ENCODE measurements around the gene MUC2. TPM values are rescaled to one million over a fixed set of nuclear protein-coding genes. Genes with fewer than 3 reads are reported as not detected.

Gene MUC2
- total and polyA plus RNA-seq, 3 experiments from 2014 or later: not detected

DNA sequence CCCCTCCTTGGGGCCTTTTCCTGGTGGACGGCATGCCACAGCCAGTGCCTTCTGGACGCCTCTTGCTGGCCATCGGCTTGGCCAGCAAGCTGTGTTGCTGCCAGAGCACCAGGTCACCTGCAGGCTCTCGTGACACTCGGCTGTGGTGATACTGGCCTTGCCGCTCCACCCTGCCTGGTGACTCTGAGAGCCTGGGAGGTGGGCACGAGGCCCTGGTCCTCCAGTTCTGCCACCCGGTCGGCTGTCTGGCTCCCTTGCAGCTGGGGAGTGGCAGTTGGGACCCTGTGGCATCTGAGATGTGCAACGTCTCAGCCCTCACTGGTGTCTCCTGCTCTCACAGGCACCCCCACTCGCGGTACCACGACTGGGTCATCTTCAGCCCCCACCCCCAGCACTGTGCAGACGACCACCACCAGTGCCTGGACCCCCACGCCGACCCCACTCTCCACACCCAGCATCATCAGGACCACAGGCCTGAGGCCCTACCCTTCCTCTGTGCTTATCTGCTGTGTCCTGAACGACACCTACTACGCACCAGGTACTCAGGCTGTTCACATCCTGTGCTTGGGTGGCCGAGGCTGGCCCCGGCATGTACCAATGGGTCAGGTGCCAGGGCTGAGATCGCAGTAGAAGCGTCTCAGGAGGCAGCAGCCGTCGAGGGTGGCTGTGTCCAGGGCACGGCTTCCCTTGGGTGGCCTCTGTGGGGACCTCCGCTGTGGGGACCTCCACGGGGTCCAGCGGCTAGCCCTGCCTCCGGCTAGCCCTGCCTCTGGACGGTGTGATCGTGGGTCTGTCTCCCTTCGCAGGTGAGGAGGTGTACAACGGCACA lies 26.0 kb downstream of the MUC2 start:
- Mint-ChIP-seq H3K27me3 (no peaks in the 10 kb centered on the region), H3K36me3 (no peaks in the 10 kb centered on the region), H3K4me1 (no peaks in the 10 kb centered on the region), H3K9me3 (no peaks in the 10 kb centered on the region), H3K27ac (no peak overlapping the region), H3K4me3 (no peak overlapping the region)
- CTCF ChIA-PET: no interaction called here
- no peaks in the 10 kb centered on the region for H3K27me3 ChIP-seq (ENCODE audit: insufficient read depth, low read length, poor library complexity, severe bottlenecking)
- no peak for DNase-seq
- POLR2A ChIA-PET: no interaction called here
- H3K9me3 ChIP-seq (ENCODE audit: low read length): no peaks in the 10 kb centered on the region
- no peak overlapping the region for H3K27ac ChIP-seq (ENCODE audit: low read depth, low read length)
- no peak overlapping the region for H3K4me3 ChIP-seq (ENCODE audit: low read length)
- no peaks in the 10 kb centered on the region for H3K36me3 ChIP-seq (ENCODE audit: insufficient read depth, low read length)
- no peaks in the 10 kb centered on the region for H3K4me1 ChIP-seq (ENCODE audit: insufficient read depth, low read length)

DNA sequence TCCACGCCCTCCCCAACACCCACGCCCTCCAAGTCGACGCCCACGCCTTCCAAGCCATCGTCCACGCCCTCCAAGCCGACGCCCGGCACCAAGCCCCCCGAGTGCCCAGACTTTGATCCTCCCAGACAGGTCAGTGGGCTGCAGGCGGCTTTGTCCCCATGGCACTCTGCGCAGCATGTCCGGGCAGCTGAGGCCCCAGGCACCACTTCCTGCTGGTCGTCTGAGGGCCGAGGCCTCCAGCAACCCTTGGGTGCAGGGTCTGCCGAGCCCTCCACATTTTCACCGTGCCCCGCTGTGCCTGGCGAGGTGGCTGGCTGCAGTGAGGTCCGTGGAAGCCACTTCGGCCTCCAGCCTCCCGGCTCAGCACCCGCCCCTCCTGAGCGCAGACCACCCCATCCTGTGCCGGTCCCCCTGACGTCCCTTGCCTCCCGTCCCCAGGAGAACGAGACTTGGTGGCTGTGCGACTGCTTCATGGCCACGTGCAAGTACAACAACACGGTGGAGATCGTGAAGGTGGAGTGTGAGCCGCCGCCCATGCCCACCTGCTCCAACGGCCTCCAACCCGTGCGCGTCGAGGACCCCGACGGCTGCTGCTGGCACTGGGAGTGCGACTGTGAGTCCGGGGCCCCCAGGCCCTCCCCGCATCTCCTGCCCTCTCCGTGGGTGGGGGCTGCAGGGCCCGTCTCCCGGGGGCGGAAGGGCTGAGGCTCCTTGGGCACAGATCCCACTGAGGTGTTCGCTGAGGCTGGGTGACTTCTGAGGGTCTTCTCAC lies 26.8 kb downstream of the MUC2 start:
- no peaks in the 10 kb centered on the region for H3K36me3 Mint-ChIP-seq
- no peaks in the 10 kb centered on the region for H3K4me1 Mint-ChIP-seq
- no peak overlapping the region for H3K4me3 Mint-ChIP-seq
- H3K27me3 Mint-ChIP-seq: no peaks in the 10 kb centered on the region
- no peak for DNase-seq
- Histone ChIP-seq H3K27me3 (ENCODE audit: insufficient read depth, low read length, poor library complexity, severe bottlenecking) (no peaks in the 10 kb centered on the region), H3K36me3 (ENCODE audit: insufficient read depth, low read length) (no peaks in the 10 kb centered on the region), H3K4me1 (ENCODE audit: insufficient read depth, low read length) (no peaks in the 10 kb centered on the region), H3K9me3 (ENCODE audit: low read length) (no peaks in the 10 kb centered on the region), H3K4me3 (ENCODE audit: low read length) (no peak overlapping the region), H3K27ac (ENCODE audit: low read depth, low read length) (no peak overlapping the region)
- no peaks in the 10 kb centered on the region for H3K9me3 Mint-ChIP-seq
- CTCF ChIA-PET: no interaction called here
- POLR2A ChIA-PET: no interaction called here
- H3K27ac Mint-ChIP-seq: no peak overlapping the region

DNA sequence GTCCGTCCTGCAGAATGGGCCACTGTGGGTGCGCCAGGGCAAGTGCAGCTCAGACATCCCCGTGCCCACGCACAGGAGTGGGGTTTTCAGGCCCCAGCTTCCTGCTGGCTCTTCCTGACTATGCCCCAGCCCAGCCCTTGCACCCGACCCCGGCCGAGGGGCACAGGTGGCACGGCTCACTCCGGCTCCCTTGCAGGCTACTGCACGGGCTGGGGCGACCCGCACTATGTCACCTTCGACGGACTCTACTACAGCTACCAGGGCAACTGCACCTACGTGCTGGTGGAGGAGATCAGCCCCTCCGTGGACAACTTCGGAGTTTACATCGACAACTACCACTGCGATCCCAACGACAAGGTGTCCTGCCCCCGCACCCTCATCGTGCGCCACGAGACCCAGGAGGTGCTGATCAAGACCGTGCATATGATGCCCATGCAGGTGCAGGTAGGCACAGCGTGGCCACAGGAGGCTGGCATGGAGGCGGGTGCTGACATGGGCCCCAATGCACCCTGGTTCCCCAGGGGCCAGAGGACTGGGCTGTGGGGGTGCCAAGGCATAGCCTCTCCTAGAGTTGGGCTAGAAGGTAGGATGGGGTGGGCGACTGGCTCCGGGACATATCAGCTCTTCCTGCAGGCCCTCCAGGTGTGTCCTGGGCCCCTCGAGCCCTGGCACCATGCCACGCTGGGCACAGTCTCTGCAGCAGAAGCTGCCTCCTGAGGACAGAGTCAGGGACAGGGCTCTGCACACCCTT lies 27.7 kb downstream of the MUC2 start:
- ChIA-PET CTCF (no interaction called here), POLR2A (no interaction called here)
- no peaks in the 10 kb centered on the region for H3K9me3 ChIP-seq (ENCODE audit: low read length)
- H3K27ac ChIP-seq (ENCODE audit: low read depth, low read length): no peak overlapping the region
- no peak overlapping the region for H3K4me3 ChIP-seq (ENCODE audit: low read length)
- no peaks in the 10 kb centered on the region for H3K9me3 Mint-ChIP-seq
- no peaks in the 10 kb centered on the region for H3K4me1 Mint-ChIP-seq
- H3K4me3 Mint-ChIP-seq: no peak overlapping the region
- no peaks in the 10 kb centered on the region for H3K36me3 ChIP-seq (ENCODE audit: insufficient read depth, low read length)
- DNase-seq: no peak
- no peaks in the 10 kb centered on the region for H3K27me3 ChIP-seq (ENCODE audit: insufficient read depth, low read length, poor library complexity, severe bottlenecking)
- H3K27me3 Mint-ChIP-seq: no peaks in the 10 kb centered on the region
- H3K27ac Mint-ChIP-seq: no peak overlapping the region
- no peaks in the 10 kb centered on the region for H3K36me3 Mint-ChIP-seq
- H3K4me1 ChIP-seq (ENCODE audit: insufficient read depth, low read length): no peaks in the 10 kb centered on the region

DNA sequence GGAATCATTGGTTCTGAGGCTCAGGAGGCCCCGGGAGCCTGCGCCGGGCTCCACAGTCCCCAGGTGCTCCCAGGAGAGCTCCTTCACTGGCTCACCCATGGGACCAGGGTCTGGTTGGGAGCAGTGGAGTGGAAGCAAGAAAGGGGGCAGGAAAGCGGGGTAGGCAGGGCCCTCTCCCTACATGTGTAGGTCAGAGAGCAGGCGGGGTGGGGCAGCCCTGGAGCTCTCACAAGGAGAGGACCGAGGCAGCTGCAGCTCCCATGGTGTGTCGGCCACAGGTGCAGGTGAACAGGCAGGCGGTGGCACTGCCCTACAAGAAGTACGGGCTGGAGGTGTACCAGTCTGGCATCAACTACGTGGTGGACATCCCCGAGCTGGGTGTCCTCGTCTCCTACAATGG lies 28.3 kb downstream of the MUC2 start:
- no peak for DNase-seq
- H3K27me3 ChIP-seq (ENCODE audit: insufficient read depth, low read length, poor library complexity, severe bottlenecking): no peaks in the 10 kb centered on the region
- no peak overlapping the region for H3K4me3 ChIP-seq (ENCODE audit: low read length)
- H3K27me3 Mint-ChIP-seq: no peaks in the 10 kb centered on the region
- no peaks in the 10 kb centered on the region for H3K9me3 ChIP-seq (ENCODE audit: low read length)
- H3K27ac ChIP-seq (ENCODE audit: low read depth, low read length): no peak overlapping the region
- H3K4me1 ChIP-seq (ENCODE audit: insufficient read depth, low read length): no peaks in the 10 kb centered on the region
- H3K36me3 Mint-ChIP-seq: no peaks in the 10 kb centered on the region
- POLR2A ChIA-PET: interaction anchor here (0.6 kb wide), 1 partner anchor 252 kb away, joined by 3 read pairs; no protein-coding TSS in a partner anchor
- no peaks in the 10 kb centered on the region for H3K36me3 ChIP-seq (ENCODE audit: insufficient read depth, low read length)
- no peak overlapping the region for H3K4me3 Mint-ChIP-seq
- H3K9me3 Mint-ChIP-seq: no peaks in the 10 kb centered on the region
- no peak overlapping the region for H3K27ac Mint-ChIP-seq
- CTCF ChIA-PET: no interaction called here
- no peaks in the 10 kb centered on the region for H3K4me1 Mint-ChIP-seq

DNA sequence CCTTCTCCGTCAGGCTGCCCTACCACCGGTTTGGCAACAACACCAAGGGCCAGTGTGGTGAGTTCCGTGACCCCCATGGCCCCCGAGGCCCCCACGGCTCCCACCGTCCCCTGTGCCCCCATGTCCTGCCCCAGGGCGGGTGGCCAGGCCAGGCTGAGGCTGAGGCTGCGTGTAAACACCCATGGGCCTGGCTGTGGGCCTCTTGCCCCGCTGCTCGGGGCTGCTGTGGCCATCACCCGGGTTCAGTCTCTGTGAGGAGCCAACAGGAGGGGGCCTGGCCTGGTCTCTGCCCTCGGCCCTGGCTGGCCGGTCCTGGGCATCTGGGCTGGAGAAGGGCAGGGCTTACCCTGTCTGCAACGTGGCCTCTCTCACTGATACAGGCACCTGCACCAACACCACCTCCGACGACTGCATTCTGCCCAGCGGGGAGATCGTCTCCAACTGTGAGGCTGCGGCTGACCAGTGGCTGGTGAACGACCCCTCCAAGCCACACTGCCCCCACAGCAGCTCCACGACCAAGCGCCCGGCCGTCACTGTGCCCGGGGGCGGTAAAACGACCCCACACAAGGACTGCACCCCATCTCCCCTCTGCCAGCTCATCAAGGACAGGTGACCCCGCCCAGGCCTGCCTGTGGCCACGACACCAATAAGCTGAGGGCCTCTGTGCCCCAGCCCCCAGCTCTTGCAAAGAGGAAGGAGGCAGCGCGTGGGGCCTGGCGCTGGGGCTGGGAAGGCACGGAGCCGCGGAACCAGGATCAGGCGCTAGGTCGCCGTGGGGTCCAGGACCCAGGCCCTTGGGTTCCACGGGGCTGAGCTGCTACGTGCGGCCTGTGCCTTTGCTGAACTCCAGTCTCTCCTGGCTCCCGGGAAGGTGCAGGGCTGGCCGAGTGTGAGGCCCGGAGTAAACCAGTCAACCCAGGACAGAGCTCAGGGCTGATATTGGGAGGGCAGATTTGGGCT lies 29.0 kb downstream of the MUC2 start:
- CTCF ChIA-PET: no interaction called here

DNA sequence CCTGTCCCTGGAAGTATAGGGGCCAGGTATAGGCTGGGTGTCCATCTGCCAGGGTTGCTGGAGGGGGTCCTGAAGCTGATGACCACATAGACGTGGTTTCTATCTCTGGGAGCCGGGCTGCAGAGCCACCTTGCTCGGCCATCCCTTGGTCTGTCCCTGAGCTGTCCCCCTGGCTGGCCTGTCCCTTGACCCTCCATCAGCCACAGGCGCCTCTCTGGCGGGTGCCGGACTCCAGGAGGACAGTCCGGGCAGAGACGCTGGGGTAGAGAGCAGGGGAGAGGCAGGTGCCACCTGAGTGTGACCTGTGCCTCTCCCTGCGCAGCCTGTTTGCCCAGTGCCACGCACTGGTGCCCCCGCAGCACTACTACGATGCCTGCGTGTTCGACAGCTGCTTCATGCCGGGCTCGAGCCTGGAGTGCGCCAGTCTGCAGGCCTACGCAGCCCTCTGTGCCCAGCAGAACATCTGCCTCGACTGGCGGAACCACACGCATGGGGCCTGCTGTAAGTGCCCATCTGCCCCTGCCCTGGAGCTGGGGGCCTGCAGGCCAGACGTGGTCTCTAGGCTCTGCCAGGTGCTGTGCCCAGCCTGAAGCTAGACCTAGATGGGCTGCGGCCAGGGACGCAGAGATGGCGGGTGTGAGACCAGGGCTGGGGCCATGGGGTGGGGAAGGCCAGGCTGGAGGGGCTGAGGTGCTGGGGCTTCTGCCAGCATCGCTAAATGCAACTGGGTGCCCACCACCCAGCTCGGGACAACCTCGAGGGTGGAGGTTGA lies 29.9 kb downstream of the MUC2 start:
- Mint-ChIP-seq H3K27me3 (no peaks in the 10 kb centered on the region), H3K4me3 (no peak overlapping the region), H3K36me3 (no peaks in the 10 kb centered on the region), H3K4me1 (no peaks in the 10 kb centered on the region), H3K27ac (no peak overlapping the region), H3K9me3 (no peaks in the 10 kb centered on the region)
- H3K4me1 ChIP-seq (ENCODE audit: insufficient read depth, low read length): no peaks in the 10 kb centered on the region
- H3K27ac ChIP-seq (ENCODE audit: low read depth, low read length): no peak overlapping the region
- ChIA-PET CTCF (no interaction called here), POLR2A (no interaction called here)
- no peaks in the 10 kb centered on the region for H3K9me3 ChIP-seq (ENCODE audit: low read length)
- DNase-seq: no peak
- no peaks in the 10 kb centered on the region for H3K36me3 ChIP-seq (ENCODE audit: insufficient read depth, low read length)
- H3K27me3 ChIP-seq (ENCODE audit: insufficient read depth, low read length, poor library complexity, severe bottlenecking): no peaks in the 10 kb centered on the region
- no peak overlapping the region for H3K4me3 ChIP-seq (ENCODE audit: low read length)

More for the DNA sequence above, 29.0 kb downstream of the MUC2 start:
- Histone ChIP-seq H3K27me3 (ENCODE audit: insufficient read depth, low read length, poor library complexity, severe bottlenecking) (no peaks in the 10 kb centered on the region), H3K4me1 (ENCODE audit: insufficient read depth, low read length) (no peaks in the 10 kb centered on the region), H3K9me3 (ENCODE audit: low read length) (no peaks in the 10 kb centered on the region), H3K4me3 (ENCODE audit: low read length) (no peak overlapping the region), H3K36me3 (ENCODE audit: insufficient read depth, low read length) (no peaks in the 10 kb centered on the region), H3K27ac (ENCODE audit: low read depth, low read length) (no peak overlapping the region)
- no peaks in the 10 kb centered on the region for H3K9me3 Mint-ChIP-seq
- POLR2A ChIA-PET: interaction anchor here (0.6 kb wide), 1 partner anchor 252 kb away, joined by 3 read pairs; no protein-coding TSS in a partner anchor
- no peaks in the 10 kb centered on the region for H3K36me3 Mint-ChIP-seq
- no peaks in the 10 kb centered on the region for H3K4me1 Mint-ChIP-seq
- no peak for DNase-seq
- H3K27ac Mint-ChIP-seq: no peak overlapping the region
- no peak overlapping the region for H3K4me3 Mint-ChIP-seq
- no peaks in the 10 kb centered on the region for H3K27me3 Mint-ChIP-seq

DNA sequence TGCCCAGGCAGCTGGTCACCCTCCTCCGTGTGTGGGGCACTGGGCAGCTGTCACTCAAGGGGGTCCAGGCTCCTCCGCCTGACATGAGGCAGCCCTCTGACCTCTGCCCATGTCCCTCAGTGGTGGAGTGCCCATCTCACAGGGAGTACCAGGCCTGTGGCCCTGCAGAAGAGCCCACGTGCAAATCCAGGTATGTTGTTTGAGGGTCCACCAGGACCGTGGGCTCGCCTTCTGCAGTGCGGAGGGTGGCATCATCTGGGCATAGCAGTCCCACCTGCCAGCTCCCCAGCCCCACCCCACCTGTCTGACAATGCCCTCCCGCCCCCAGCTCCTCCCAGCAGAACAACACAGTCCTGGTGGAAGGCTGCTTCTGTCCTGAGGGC lies 30.5 kb downstream of the MUC2 start:
- POLR2A ChIA-PET: no interaction called here
- Mint-ChIP-seq H3K27ac (no peak overlapping the region), H3K9me3 (no peaks in the 10 kb centered on the region)

More for the DNA sequence above, 30.5 kb downstream of the MUC2 start:
- Mint-ChIP-seq H3K4me1 (no peaks in the 10 kb centered on the region), H3K27me3 (no peaks in the 10 kb centered on the region), H3K4me3 (no peak overlapping the region), H3K36me3 (no peaks in the 10 kb centered on the region)
- no peaks in the 10 kb centered on the region for H3K4me1 ChIP-seq (ENCODE audit: insufficient read depth, low read length)
- no peaks in the 10 kb centered on the region for H3K27me3 ChIP-seq (ENCODE audit: insufficient read depth, low read length, poor library complexity, severe bottlenecking)
- no peak overlapping the region for H3K27ac ChIP-seq (ENCODE audit: low read depth, low read length)
- no peaks in the 10 kb centered on the region for H3K9me3 ChIP-seq (ENCODE audit: low read length)
- H3K36me3 ChIP-seq (ENCODE audit: insufficient read depth, low read length): no peaks in the 10 kb centered on the region
- CTCF ChIA-PET: no interaction called here
- no peak for DNase-seq
- H3K4me3 ChIP-seq (ENCODE audit: low read length): no peak overlapping the region

All from CD8-positive, alpha-beta memory T cell (primary cell).